ENCODE measurements around the gene C4orf50. TPM values are rescaled to one million over a fixed set of nuclear protein-coding genes. Genes with fewer than 3 reads are reported as not detected.

C4orf50 gene
- total RNA-seq, 1 experiment from 2014 or later: not detected

- no peak for DNase-seq
- no TSS peak for BruUV-seq (replicated peaks)
- intact Hi-C loops (cut with micrococcal nuclease; ENCODE audit: unreplicated experiment): no loop called here
- Histone ChIP-seq H3K27me3 (ENCODE audit: insufficient read depth, low read depth) (peaks cover 81% of the 10 kb centered on the region), H3K9me3 (ENCODE audit: insufficient read depth, low read depth) (no peaks in the 10 kb centered on the region), H3K4me2 (no peak overlapping the region), H3K36me3 (ENCODE audit: low read depth) (no peaks in the 10 kb centered on the region), H3K9me2 (ENCODE audit: insufficient read depth) (no peaks in the 10 kb centered on the region), H4K20me1 (ENCODE audit: insufficient read depth) (no peaks in the 10 kb centered on the region), H3K4me1 (replicated peaks; ENCODE audit: insufficient read depth) (no peaks in the 10 kb centered on the region), H3K79me2 (ENCODE audit: low read depth) (no peaks in the 10 kb centered on the region), H3K4me3 (no peak overlapping the region), H3K27ac (no peak overlapping the region), H2AFZ (no peak overlapping the region), H3F3A (ENCODE audit: insufficient read depth, low read depth) (no peaks in the 10 kb centered on the region)
- no peak for TF ChIP-seq EZH2 (IDR thresholded peaks at IDR 0.05; ENCODE audit: low read depth)
- TF ChIP-seq, protein P1, sequence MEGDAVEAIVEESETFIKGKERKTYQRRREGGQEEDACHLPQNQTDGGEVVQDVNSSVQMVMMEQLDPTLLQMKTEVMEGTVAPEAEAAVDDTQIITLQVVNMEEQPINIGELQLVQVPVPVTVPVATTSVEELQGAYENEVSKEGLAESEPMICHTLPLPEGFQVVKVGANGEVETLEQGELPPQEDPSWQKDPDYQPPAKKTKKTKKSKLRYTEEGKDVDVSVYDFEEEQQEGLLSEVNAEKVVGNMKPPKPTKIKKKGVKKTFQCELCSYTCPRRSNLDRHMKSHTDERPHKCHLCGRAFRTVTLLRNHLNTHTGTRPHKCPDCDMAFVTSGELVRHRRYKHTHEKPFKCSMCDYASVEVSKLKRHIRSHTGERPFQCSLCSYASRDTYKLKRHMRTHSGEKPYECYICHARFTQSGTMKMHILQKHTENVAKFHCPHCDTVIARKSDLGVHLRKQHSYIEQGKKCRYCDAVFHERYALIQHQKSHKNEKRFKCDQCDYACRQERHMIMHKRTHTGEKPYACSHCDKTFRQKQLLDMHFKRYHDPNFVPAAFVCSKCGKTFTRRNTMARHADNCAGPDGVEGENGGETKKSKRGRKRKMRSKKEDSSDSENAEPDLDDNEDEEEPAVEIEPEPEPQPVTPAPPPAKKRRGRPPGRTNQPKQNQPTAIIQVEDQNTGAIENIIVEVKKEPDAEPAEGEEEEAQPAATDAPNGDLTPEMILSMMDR (conservative IDR thresholded peaks at IDR 0.05): no peak
- ChIA-PET CTCF (no interaction called here), POLR2A (ENCODE audit: unreplicated experiment) (no interaction called here)
These were observed 87.8 kb downstream of the C4orf50 start for GRCh38 chr4:5930456-5930855.

DNA sequence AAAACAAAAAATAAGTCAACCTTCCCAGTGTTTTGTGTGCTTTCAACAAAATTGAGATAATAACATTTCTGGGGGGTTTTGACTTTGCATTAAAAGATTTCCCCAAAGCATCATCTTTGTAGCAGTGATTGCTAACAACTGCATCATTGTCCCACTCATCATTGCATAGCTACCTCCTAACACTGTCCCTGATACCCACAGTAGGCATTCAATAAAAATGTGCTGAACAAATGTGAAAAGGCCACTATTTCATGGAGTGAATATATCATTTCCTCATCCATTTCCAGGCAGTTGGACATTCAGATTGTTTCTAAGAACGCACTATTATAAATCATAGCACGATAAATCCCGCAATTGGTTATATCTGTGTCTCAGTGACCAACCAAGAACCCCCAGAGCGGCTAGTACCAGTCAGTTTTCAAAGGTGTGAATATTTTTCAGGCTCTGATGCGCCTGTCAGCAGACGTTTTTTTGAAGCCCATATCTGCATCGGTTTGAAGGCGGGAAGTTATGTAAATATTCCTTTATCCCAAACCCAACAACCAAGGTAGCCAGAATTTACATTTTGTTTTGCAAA, 89.3 kb downstream of the C4orf50 start:
- H3K4me3 ChIP-seq: no peak overlapping the region
- DNase-seq: no peak
- H3F3A ChIP-seq (ENCODE audit: insufficient read depth, low read depth): no peaks in the 10 kb centered on the region
- peaks cover 77% of the 10 kb centered on the region for H3K27me3 ChIP-seq (ENCODE audit: insufficient read depth, low read depth)
- H3K9me2 ChIP-seq (ENCODE audit: insufficient read depth): no peaks in the 10 kb centered on the region
- no peaks in the 10 kb centered on the region for H3K36me3 ChIP-seq (ENCODE audit: low read depth)
- no peak overlapping the region for H3K4me2 ChIP-seq
- BruUV-seq (replicated peaks): no TSS peak
- H4K20me1 ChIP-seq (ENCODE audit: insufficient read depth): no peaks in the 10 kb centered on the region
- H3K9me3 ChIP-seq (ENCODE audit: insufficient read depth, low read depth): no peaks in the 10 kb centered on the region
- ChIA-PET POLR2A (ENCODE audit: unreplicated experiment) (no interaction called here), CTCF (no interaction called here)
- H3K27ac ChIP-seq: no peak overlapping the region
- TF ChIP-seq, protein P1 (conservative IDR thresholded peaks at IDR 0.05): no peak
- TF ChIP-seq EZH2 (IDR thresholded peaks at IDR 0.05; ENCODE audit: low read depth): no peak
- H3K4me1 ChIP-seq (replicated peaks; ENCODE audit: insufficient read depth): no peaks in the 10 kb centered on the region
- intact Hi-C loops (cut with micrococcal nuclease; ENCODE audit: unreplicated experiment): no loop called here
- H3K79me2 ChIP-seq (ENCODE audit: low read depth): no peaks in the 10 kb centered on the region
- H2AFZ ChIP-seq: no peak overlapping the region

GRCh38 chr4:5928274-5928673, 90.0 kb downstream of the C4orf50 start:
- Histone ChIP-seq H3K36me3 (ENCODE audit: low read depth) (no peaks in the 10 kb centered on the region), H3K4me2 (no peak overlapping the region), H3K27me3 (ENCODE audit: insufficient read depth, low read depth) (peaks cover 72% of the 10 kb centered on the region), H2AFZ (no peak overlapping the region), H4K20me1 (ENCODE audit: insufficient read depth) (no peaks in the 10 kb centered on the region), H3K4me1 (replicated peaks; ENCODE audit: insufficient read depth) (no peaks in the 10 kb centered on the region), H3F3A (ENCODE audit: insufficient read depth, low read depth) (no peaks in the 10 kb centered on the region), H3K4me3 (no peak overlapping the region), H3K9me2 (ENCODE audit: insufficient read depth) (no peaks in the 10 kb centered on the region), H3K27ac (no peak overlapping the region), H3K79me2 (ENCODE audit: low read depth) (no peaks in the 10 kb centered on the region), H3K9me3 (ENCODE audit: insufficient read depth, low read depth) (no peaks in the 10 kb centered on the region)
- intact Hi-C loops (cut with micrococcal nuclease; ENCODE audit: unreplicated experiment): no loop called here
- CTCF ChIA-PET: no interaction called here
- POLR2A ChIA-PET (ENCODE audit: unreplicated experiment): no interaction called here
- TF ChIP-seq EZH2 (IDR thresholded peaks at IDR 0.05; ENCODE audit: low read depth): no peak
- TF ChIP-seq, protein P1 (conservative IDR thresholded peaks at IDR 0.05): no peak
- BruUV-seq (replicated peaks): no TSS peak
- DNase-seq: no peak

Data from PC-9 (cell line).